Breast epithelium (tissue), 4 donors: Measurements from ENCODE around the gene TENM3. TPM values are rescaled to one million over a fixed set of nuclear protein-coding genes. Genes with fewer than 3 reads are reported as not detected.

ENCODE experiments used
- DNase-seq, 2 donors: peaks; one replicate each; pipeline ENCODE4 v3.0.0-alpha.2; 2019; ENCODE audit warnings: low spot score in 2 of 2
- H3K27ac ChIP-seq, 2 donors: fragments of 200-600 bp; sonication (generic) in 1 of 2; one replicate each; pipeline ENCODE4 v1.5.1; 2016 to 2019; ENCODE audit warnings: mild to moderate bottlenecking in 1 of 2
- H3K27me3 ChIP-seq, 2 donors: fragments of 200-600 bp; sonication (generic) in 1 of 2; one replicate each; pipeline versions ENCODE4 v1.5.1 to v1.6.0; 2017 to 2019; ENCODE audit warnings: control low read depth in 1 of 2, mild to moderate bottlenecking in 1 of 2
- H3K36me3 ChIP-seq: fragments of 200-600 bp; one replicate; pipeline ENCODE4 v1.5.1; 2019
- H3K4me1 ChIP-seq, 2 donors: fragments of 200-600 bp; sonication (generic); one replicate each; pipeline ENCODE4 v1.5.1; 2016 to 2019; ENCODE audit warnings: control low read depth in 1 of 2
- H3K4me3 ChIP-seq, 3 donors: fragments of 200-600 bp; sonication (generic); 1 replicate in 2 of 3; 2 replicates in 1 of 3; pipeline ENCODE4 v1.5.1; 2016 to 2019; ENCODE audit warnings: mild to moderate bottlenecking in 3 of 3, moderate library complexity in 2 of 3
- H3K9me3 ChIP-seq, 2 donors: fragments of 200-600 bp; sonication (generic) in 1 of 2; one replicate each; pipeline ENCODE4 v1.5.1; 2016 to 2019; ENCODE audit warnings: control low read depth in 1 of 2
- CTCF ChIP-seq, 3 donors: fragments of 450-650 bp; IDR thresholded peaks; one replicate each; pipeline ENCODE4 v1.5.1; 2016 to 2017; ENCODE audit warnings: antibody characterized with exemption in 3 of 3, mild to moderate bottlenecking in 3 of 3, moderate library complexity in 3 of 3
- POLR2A ChIP-seq: fragments of 450-650 bp; IDR thresholded peaks from one replicate; pipeline ENCODE4 v1.6.1; 2016; ENCODE audit warnings: antibody characterized with exemption, mild to moderate bottlenecking, moderate library complexity
- POLR2AphosphoS5 ChIP-seq, 3 donors: sonication (generic); formaldehyde crosslinking; IDR thresholded peaks; one replicate each; pipeline ENCODE4 v1.6.1; 2017; ENCODE audit warnings: antibody characterized with exemption in 3 of 3
- intact Hi-C: fragments of 100-400 bp; cut with DNase I; formaldehyde crosslinking; loops from one replicate; pipeline ENCODE4 v1.15.1; 2023; ENCODE audit warnings: low total_unique reads
- total RNA-seq, 3 donors: library from RNA; depleted of rRNA; stranded (reverse); fragments of >200 nt; gene quantifications; one replicate each; pipeline ENCODE4 v1.1.0, GENCODE V29; 2016

Gene TENM3
- total RNA-seq, 3 donors from 2014 or later, result 4.6 to 30.6 (median 8.8) TPM

GRCh38 chr4:182752158-182752910 lies 509.1 kb downstream of the TENM3 start:
- Histone ChIP-seq H3K27ac (no peak overlapping the region), H3K4me3 (no peak overlapping the region), H3K4me1 (no peaks in the 10 kb centered on the region), H3K27me3 (no peaks in the 10 kb centered on the region), H3K9me3 (no peaks in the 10 kb centered on the region), H3K36me3 (no peaks in the 10 kb centered on the region)
- DNase-seq, result no peak
- intact Hi-C loops, result no loop called here
- TF ChIP-seq CTCF (IDR thresholded peaks at IDR 0.05) (no peak), POLR2A (no peak), POLR2AphosphoS5 (IDR thresholded peaks at IDR 0.05) (no peak)

GRCh38 chr4:182754895-182755294 lies 511.7 kb downstream of the TENM3 start:
- no peaks in the 10 kb centered on the region for H3K27me3 ChIP-seq
- TF ChIP-seq POLR2AphosphoS5 (IDR thresholded peaks at IDR 0.05) (no peak), CTCF (IDR thresholded peaks at IDR 0.05) (no peak), POLR2A (no peak)
- H3K36me3 ChIP-seq, result no peaks in the 10 kb centered on the region
- no peaks in the 10 kb centered on the region for H3K9me3 ChIP-seq
- intact Hi-C loops, result no loop called here
- no peak overlapping the region for H3K27ac ChIP-seq
- DNase-seq, result no peak
- no peaks in the 10 kb centered on the region for H3K4me1 ChIP-seq
- no peak overlapping the region for H3K4me3 ChIP-seq

GRCh38 chr4:182756161-182756690 lies 513.0 kb downstream of the TENM3 start:
- Histone ChIP-seq H3K4me3 (no peak overlapping the region), H3K27me3 (no peaks in the 10 kb centered on the region), H3K9me3 (no peaks in the 10 kb centered on the region), H3K4me1 (no peaks in the 10 kb centered on the region), H3K27ac (no peak overlapping the region), H3K36me3 (no peaks in the 10 kb centered on the region)
- DNase-seq, result no peak
- TF ChIP-seq POLR2AphosphoS5 (IDR thresholded peaks at IDR 0.05), result no peak
- TF ChIP-seq CTCF (IDR thresholded peaks at IDR 0.05), result no peak
- no peak for TF ChIP-seq POLR2A
- intact Hi-C loops, result no loop called here

GRCh38 chr4:182758273-182758672 lies 515.1 kb downstream of the TENM3 start:
- Histone ChIP-seq H3K27me3 (no peaks in the 10 kb centered on the region), H3K4me1 (no peaks in the 10 kb centered on the region), H3K36me3 (no peaks in the 10 kb centered on the region), H3K27ac (no peak overlapping the region), H3K4me3 (no peak overlapping the region), H3K9me3 (no peaks in the 10 kb centered on the region)
- no peak for DNase-seq
- intact Hi-C loops, result no loop called here
- TF ChIP-seq POLR2A (no peak), CTCF (IDR thresholded peaks at IDR 0.05) (no peak), POLR2AphosphoS5 (IDR thresholded peaks at IDR 0.05) (no peak)

GRCh38 chr4:182760551-182761043 lies 517.4 kb downstream of the TENM3 start:
- Histone ChIP-seq H3K4me3 (no peak overlapping the region), H3K9me3 (no peaks in the 10 kb centered on the region), H3K27ac (no peak overlapping the region), H3K4me1 (no peaks in the 10 kb centered on the region), H3K27me3 (no peaks in the 10 kb centered on the region), H3K36me3 (no peaks in the 10 kb centered on the region)
- TF ChIP-seq POLR2A, result no peak
- TF ChIP-seq POLR2AphosphoS5 (IDR thresholded peaks at IDR 0.05), result no peak
- TF ChIP-seq CTCF (IDR thresholded peaks at IDR 0.05), result no peak
- no peak for DNase-seq
- intact Hi-C loops, result loop anchor here (10.0 kb wide), 1 partner anchor 1784 kb away; no protein-coding TSS in a partner anchor
